ENCODE data around the gene RBL1.

RBL1 gene

DNA sequence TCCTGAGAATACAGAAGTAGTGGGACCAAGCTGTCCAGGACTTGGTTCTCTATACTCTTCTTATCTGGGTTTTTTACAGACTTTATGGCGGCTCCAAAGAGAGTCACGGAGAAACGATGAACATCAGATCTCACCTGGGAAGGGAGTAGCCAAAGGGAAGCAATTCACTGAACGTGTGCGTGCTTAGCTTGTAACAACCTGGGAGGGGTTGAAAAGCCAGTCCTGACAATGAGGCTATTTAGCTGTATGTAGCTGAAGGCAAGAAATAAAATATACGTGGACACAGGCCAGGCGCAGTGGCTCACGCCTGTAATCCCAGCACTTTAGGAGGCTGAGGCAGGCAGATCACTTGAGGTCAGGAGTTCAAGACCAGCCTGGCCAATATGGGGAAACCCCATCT lies 18.2 kb upstream of the RBL1 start:
- Mint-ChIP-seq H3K27me3 (no peaks in the 10 kb centered on the region), H3K4me1 (no peaks in the 10 kb centered on the region), H3K36me3 (ENCODE audit: insufficient read depth) (no peaks in the 10 kb centered on the region), H3K4me3 (no peak overlapping the region), H3K27ac (ENCODE audit: low read depth) (no peak overlapping the region), H3K9me3 (no peaks in the 10 kb centered on the region)
- ATAC-seq (replicated peaks; ENCODE audit: extremely low read depth, poor library complexity, severe bottlenecking), result no peak
- no peak for DNase-seq (ENCODE audit: low spot score in 2 of 2)

DNA sequence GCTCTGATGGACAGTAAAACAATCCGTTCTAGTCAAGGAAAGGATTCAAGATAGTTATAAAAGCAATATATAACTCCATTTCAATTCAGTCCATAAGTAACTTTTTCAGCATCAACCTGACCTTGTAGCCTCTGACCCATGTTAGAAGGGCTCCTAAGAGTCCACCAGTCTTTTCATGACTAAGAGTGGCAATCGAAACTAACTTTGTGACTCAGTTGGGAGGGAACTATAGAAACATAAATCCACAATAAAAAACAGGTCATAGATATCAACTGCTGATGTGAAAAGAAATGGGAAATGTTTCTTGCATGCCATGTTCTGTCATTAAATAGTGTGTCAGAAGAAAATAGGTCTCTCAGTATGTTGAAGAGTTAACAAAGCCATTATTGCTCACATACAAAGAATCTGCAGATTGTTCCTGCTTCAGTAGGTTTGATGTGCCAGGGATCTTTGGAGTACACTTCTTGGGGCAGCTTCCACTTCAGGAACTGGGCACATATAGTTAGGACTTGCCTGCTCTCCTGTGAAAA lies 16.2 kb upstream of the RBL1 start:
- H3K4me1 Mint-ChIP-seq, result no peaks in the 10 kb centered on the region
- ATAC-seq (replicated peaks; ENCODE audit: extremely low read depth, poor library complexity, severe bottlenecking), result no peak
- H3K27ac Mint-ChIP-seq (ENCODE audit: low read depth), result no peak overlapping the region
- DNase-seq (ENCODE audit: low spot score in 2 of 2), result no peak
- no peak overlapping the region for H3K4me3 Mint-ChIP-seq
- no peaks in the 10 kb centered on the region for H3K36me3 Mint-ChIP-seq (ENCODE audit: insufficient read depth)
- no peaks in the 10 kb centered on the region for H3K27me3 Mint-ChIP-seq
- no peaks in the 10 kb centered on the region for H3K9me3 Mint-ChIP-seq

GRCh38 chr20:37108676-37109075 lies 12.9 kb upstream of the RBL1 start:
- ATAC-seq (replicated peaks; ENCODE audit: extremely low read depth, poor library complexity, severe bottlenecking), result no peak
- H3K4me1 Mint-ChIP-seq, result no peaks in the 10 kb centered on the region

DNA sequence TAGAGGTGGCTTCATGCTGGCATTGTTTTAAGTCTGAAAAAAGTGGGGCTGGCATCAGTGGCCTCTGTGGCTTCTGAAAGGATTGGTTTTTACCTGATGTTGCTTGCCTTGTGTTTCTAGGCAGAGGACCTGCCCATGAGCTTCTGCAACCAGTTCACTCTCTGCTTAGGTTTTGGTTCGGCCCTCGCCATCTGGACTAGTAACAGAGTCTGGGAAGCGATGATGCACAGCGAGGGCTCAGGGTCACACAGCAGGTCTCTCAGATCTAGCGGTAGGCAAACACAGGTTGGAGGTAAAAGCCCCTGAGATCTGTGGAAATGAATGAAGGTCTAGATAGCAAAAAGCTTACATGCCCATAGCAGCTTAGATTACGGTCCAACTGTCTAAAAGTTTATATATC lies 6.8 kb upstream of the RBL1 start:
- DNase-seq (ENCODE audit: low spot score in 2 of 2) (no peak), ATAC-seq (replicated peaks; ENCODE audit: extremely low read depth, poor library complexity, severe bottlenecking) (no peak)
- Mint-ChIP-seq H3K9me3 (no peaks in the 10 kb centered on the region), H3K27ac (ENCODE audit: low read depth) (no peak overlapping the region), H3K36me3 (ENCODE audit: insufficient read depth) (no peaks in the 10 kb centered on the region), H3K4me1 (no peaks in the 10 kb centered on the region), H3K27me3 (no peaks in the 10 kb centered on the region), H3K4me3 (no peak overlapping the region)

More at GRCh38 chr20:37108676-37109075, 12.9 kb upstream of the RBL1 start:
- H3K4me3 Mint-ChIP-seq, result no peak overlapping the region
- H3K27ac Mint-ChIP-seq (ENCODE audit: low read depth), result no peak overlapping the region
- no peaks in the 10 kb centered on the region for H3K9me3 Mint-ChIP-seq
- H3K36me3 Mint-ChIP-seq (ENCODE audit: insufficient read depth), result no peaks in the 10 kb centered on the region
- H3K27me3 Mint-ChIP-seq, result no peaks in the 10 kb centered on the region
- no peak for DNase-seq (ENCODE audit: low spot score in 2 of 2)

GRCh38 chr20:37096415-37097041 lies 731 bp upstream of the RBL1 start:
- no peaks in the 10 kb centered on the region for H3K9me3 Mint-ChIP-seq
- DNase-seq (ENCODE audit: low spot score in 2 of 2), result no peak
- H3K4me1 Mint-ChIP-seq, result peaks cover 22% of the 10 kb centered on the region
- peak overlapping the region; percentile 98 for H3K4me3 Mint-ChIP-seq
- H3K36me3 Mint-ChIP-seq (ENCODE audit: insufficient read depth), result peaks cover 14% of the 10 kb centered on the region
- H3K27me3 Mint-ChIP-seq, result no peaks in the 10 kb centered on the region
- H3K27ac Mint-ChIP-seq (ENCODE audit: low read depth), result peak overlapping the region; percentile 98
- ATAC-seq (replicated peaks; ENCODE audit: extremely low read depth, poor library complexity, severe bottlenecking), result no peak

DNA sequence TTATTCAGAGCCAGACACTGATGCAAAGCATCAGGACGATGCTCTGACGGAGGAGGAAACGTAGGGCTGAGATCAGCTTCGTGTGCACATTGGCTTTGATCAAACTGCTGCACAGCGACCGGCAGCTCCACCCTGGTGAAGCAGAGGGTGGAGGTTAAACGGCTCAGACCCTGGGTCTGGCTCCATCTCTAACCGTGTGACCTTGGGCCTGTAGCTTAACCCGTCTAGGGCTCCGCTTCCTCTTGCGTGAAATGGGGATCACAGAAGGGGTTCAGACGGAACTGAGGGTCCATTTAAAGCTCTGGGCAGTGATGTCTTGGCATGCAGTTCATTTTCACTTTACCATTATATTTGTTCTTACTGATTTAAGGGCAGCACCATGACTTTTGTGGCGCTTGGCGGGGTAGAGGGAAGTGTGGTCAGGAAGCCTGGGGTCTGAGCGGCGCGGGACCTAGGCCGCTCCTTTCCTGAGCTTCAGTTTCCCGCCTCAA lies 644 bp downstream of the RBL1 start:
- peaks cover 22% of the 10 kb centered on the region for H3K4me1 Mint-ChIP-seq
- peak overlapping the region; percentile 98 for H3K27ac Mint-ChIP-seq (ENCODE audit: low read depth)
- peak overlapping the region; percentile 98 for H3K4me3 Mint-ChIP-seq
- no peaks in the 10 kb centered on the region for H3K27me3 Mint-ChIP-seq
- DNase-seq (ENCODE audit: low spot score in 2 of 2) (peak; percentile 22 to 37), ATAC-seq (replicated peaks; ENCODE audit: extremely low read depth, poor library complexity, severe bottlenecking) (peak; percentile 65)
- H3K9me3 Mint-ChIP-seq, result no peaks in the 10 kb centered on the region
- H3K36me3 Mint-ChIP-seq (ENCODE audit: insufficient read depth), result peaks cover 18% of the 10 kb centered on the region

DNA sequence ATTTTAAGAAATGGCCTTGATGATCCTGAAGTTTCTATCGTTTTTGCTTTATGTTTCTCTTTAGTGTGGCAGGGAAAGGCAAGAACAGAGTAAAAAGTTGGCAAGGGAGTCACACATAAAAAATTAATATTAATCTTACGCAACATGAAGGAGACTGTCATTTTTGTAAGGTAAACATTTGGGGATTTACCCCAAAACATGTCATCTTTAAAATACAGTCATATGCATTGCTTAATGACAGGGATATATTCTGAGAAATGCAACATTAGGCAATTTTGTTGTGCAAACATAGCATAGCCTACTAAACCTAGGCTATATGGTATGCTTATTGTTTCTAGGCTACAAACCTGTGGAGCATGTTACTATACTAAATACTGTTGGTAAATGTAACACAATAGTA lies 5.4 kb downstream of the RBL1 start:
- Mint-ChIP-seq H3K4me1 (peaks cover 14% of the 10 kb centered on the region), H3K27ac (ENCODE audit: low read depth) (no peak overlapping the region)

DNA sequence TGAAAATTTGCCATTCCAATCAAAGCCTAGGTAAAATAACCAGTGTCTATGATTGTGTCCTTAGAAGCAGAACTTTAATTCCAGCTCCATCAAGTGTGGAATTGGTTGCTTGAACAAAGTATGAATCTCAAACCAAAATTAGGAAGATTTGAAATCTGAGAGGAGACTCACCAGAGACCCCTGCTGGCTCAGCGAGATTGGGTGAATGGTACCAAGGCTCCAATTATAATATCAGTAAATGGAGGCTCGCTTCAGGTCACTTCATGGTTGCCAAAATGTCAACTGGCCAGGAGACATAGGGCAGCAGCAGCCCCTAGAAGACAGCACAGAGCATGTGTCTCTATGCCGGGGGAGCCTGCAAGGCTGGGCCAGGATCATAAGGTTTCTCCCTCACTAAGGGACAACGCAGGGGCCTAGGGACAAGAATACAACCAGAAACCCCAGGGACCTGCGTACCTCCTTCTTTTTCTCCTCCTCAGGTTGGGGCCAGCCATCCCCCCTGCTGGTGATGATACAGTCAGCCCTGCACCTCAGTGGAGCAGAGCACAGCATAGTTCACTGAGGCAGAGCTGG lies 14.0 kb downstream of the RBL1 start:
- Mint-ChIP-seq H3K27me3 (no peaks in the 10 kb centered on the region), H3K9me3 (no peaks in the 10 kb centered on the region)
- ATAC-seq (replicated peaks; ENCODE audit: extremely low read depth, poor library complexity, severe bottlenecking), result no peak

More for the DNA sequence above, 5.4 kb downstream of the RBL1 start:
- DNase-seq (ENCODE audit: low spot score in 2 of 2) (no peak), ATAC-seq (replicated peaks; ENCODE audit: extremely low read depth, poor library complexity, severe bottlenecking) (no peak)
- Mint-ChIP-seq H3K27me3 (no peaks in the 10 kb centered on the region), H3K4me3 (no peak overlapping the region), H3K9me3 (no peaks in the 10 kb centered on the region), H3K36me3 (ENCODE audit: insufficient read depth) (peaks cover 30% of the 10 kb centered on the region)

GRCh38 chr20:37077009-37077408 lies 18.8 kb downstream of the RBL1 start:
- H3K9me3 Mint-ChIP-seq, result no peaks in the 10 kb centered on the region
- no peak for ATAC-seq (replicated peaks; ENCODE audit: extremely low read depth, poor library complexity, severe bottlenecking)
- no peaks in the 10 kb centered on the region for H3K27me3 Mint-ChIP-seq
- no peak for DNase-seq (ENCODE audit: low spot score in 2 of 2)
- H3K4me1 Mint-ChIP-seq, result peaks cover 25% of the 10 kb centered on the region
- H3K36me3 Mint-ChIP-seq (ENCODE audit: insufficient read depth), result peaks cover 6% of the 10 kb centered on the region
- H3K27ac Mint-ChIP-seq (ENCODE audit: low read depth), result peak overlapping the region; percentile 59
- H3K4me3 Mint-ChIP-seq, result no peak overlapping the region

More for the DNA sequence above, 14.0 kb downstream of the RBL1 start:
- Mint-ChIP-seq H3K27ac (ENCODE audit: low read depth) (no peak overlapping the region), H3K4me1 (peaks cover 23% of the 10 kb centered on the region), H3K4me3 (no peak overlapping the region), H3K36me3 (ENCODE audit: insufficient read depth) (peaks cover 24% of the 10 kb centered on the region)
- DNase-seq (ENCODE audit: low spot score in 2 of 2), result peak; percentile 18 to 21

- no peak overlapping the region for H3K4me3 Mint-ChIP-seq
- ATAC-seq (replicated peaks; ENCODE audit: extremely low read depth, poor library complexity, severe bottlenecking) (no peak), DNase-seq (ENCODE audit: low spot score in 2 of 2) (no peak)
- H3K27me3 Mint-ChIP-seq, result no peaks in the 10 kb centered on the region
- peak overlapping the region; percentile 59 for H3K27ac Mint-ChIP-seq (ENCODE audit: low read depth)
- no peaks in the 10 kb centered on the region for H3K9me3 Mint-ChIP-seq
- H3K36me3 Mint-ChIP-seq (ENCODE audit: insufficient read depth), result peaks cover 2% of the 10 kb centered on the region
- H3K4me1 Mint-ChIP-seq, result peaks cover 25% of the 10 kb centered on the region
These were observed 19.7 kb downstream of the RBL1 start for GRCh38 chr20:37075932-37076685.

DNA sequence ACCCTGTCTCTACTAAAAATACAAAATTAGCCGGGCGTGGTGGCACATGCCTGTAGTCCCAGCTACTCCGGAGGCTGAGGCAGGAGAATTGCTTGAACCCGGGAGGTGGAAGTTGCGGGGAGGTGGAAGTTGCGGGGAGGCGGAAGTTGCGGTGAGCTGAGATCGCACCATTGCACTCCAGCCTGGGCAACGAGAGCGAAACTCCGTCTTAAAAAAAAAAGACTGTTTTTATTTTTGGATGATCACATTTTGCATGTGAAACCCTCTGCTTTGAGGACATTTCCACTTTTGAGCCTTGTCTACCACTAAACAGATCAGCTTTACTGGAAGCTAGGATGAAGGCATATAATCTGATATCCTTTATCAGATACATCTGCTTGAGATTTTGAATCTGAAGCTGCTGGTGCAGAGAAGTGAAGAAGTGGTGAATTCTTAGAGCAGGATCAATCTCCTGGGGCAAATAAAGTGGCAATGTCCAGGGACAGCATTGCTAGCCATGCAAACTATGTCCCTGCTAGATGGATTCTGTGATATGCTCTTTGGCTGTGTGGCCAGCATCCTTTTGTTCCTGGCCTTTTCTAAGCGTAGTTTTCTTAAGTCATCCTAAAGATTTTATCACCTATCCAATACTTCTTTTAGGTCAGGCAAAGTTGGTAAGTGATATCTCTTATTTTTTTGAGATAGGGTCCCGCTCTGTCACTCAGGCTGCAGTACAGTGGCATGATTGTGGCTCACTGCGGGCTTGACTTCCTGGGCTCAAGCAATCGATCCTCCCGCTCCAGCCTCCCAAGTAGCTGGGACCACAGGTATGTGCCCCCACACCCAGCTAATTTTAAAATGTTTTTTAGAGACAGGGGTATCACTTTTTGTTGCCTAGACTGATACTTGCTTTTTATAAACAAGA lies 23.3 kb downstream of the RBL1 start:
- H3K27ac Mint-ChIP-seq (ENCODE audit: low read depth), result peak overlapping the region; percentile 82
- H3K4me3 Mint-ChIP-seq, result no peak overlapping the region

DNA sequence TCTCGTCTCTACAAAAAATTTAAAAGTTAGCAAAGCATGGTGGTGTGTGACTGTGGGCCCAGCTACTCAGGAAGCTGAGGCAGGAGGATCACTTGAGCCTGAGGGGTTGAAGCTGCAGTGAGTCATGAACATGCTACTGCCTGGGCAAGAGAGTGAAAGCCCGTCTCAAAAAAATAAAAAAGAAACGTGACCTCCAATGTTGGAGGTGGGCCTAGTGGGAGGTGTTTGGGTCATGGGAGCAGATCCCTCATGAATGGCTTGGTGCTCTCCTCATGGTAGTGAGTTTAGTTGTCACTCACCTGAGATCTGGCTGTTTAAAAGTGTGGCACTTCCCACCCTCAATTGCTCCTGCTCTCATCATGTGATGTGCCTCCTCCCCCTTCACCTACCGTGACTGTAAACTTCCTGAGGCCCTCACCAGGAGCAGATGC lies 24.3 kb downstream of the RBL1 start:
- no peak for DNase-seq (ENCODE audit: low spot score in 2 of 2)
- peak overlapping the region; percentile 10 for H3K4me3 Mint-ChIP-seq

More for the DNA sequence above, 23.3 kb downstream of the RBL1 start:
- Mint-ChIP-seq H3K36me3 (ENCODE audit: insufficient read depth) (peaks cover 2% of the 10 kb centered on the region), H3K4me1 (peaks cover 21% of the 10 kb centered on the region), H3K27me3 (no peaks in the 10 kb centered on the region), H3K9me3 (no peaks in the 10 kb centered on the region)
- no peak for ATAC-seq (replicated peaks; ENCODE audit: extremely low read depth, poor library complexity, severe bottlenecking)
- no peak for DNase-seq (ENCODE audit: low spot score in 2 of 2)

More for the DNA sequence above, 24.3 kb downstream of the RBL1 start:
- peak; percentile 58 for ATAC-seq (replicated peaks; ENCODE audit: extremely low read depth, poor library complexity, severe bottlenecking)
- H3K9me3 Mint-ChIP-seq, result no peaks in the 10 kb centered on the region
- H3K36me3 Mint-ChIP-seq (ENCODE audit: insufficient read depth), result peaks cover 10% of the 10 kb centered on the region
- no peaks in the 10 kb centered on the region for H3K27me3 Mint-ChIP-seq
- peak overlapping the region; percentile 82 for H3K27ac Mint-ChIP-seq (ENCODE audit: low read depth)
- peaks cover 17% of the 10 kb centered on the region for H3K4me1 Mint-ChIP-seq

Measured in central memory CD8-positive, alpha-beta T cell (primary cell).